CD4-positive, alpha-beta T cell treated with Interferon alpha-2 for 1 hour (primary cell): Measurements from ENCODE around the gene SLC38A4.
"Not testable (repeated sequence)": the region's sequence is repeated elsewhere in the genome, so short reads cannot be mapped to it uniquely, and the experiment has no call there.

Source experiments
- DNase-seq, 2 donors: peaks; one replicate each; pipeline ENCODE4 v3.0.0-alpha.2; 2020 to 2022

The SLC38A4 gene

GRCh38 chr12:46825591-46826414 lies at the start of gene SLC38A4:
TSS of gene SLC38A4 (minus strand) at chr12:46825997. CDS start at chr12:46793071, 32,926 bp downstream.
- no peak for DNase-seq

GRCh38 chr12:46875095-46875494 lies 49.3 kb upstream of the SLC38A4 start:
- no peak for DNase-seq

GRCh38 chr12:46874642-46875041 lies 48.8 kb upstream of the SLC38A4 start:
- DNase-seq, result no peak

- DNase-seq, result no peak
Measured at GRCh38 chr12:46872135-46872534, 46.3 kb upstream of the SLC38A4 start.

GRCh38 chr12:46865311-46865710 lies 39.5 kb upstream of the SLC38A4 start:
- DNase-seq, result no peak

- no peak for DNase-seq
Measured at GRCh38 chr12:46858368-46858767, 32.6 kb upstream of the SLC38A4 start.

GRCh38 chr12:46857486-46857885 lies 31.7 kb upstream of the SLC38A4 start:
- no peak for DNase-seq

GRCh38 chr12:46855760-46856159 lies 30.0 kb upstream of the SLC38A4 start:
- no peak for DNase-seq

GRCh38 chr12:46854188-46854587 lies 28.4 kb upstream of the SLC38A4 start:
- not testable (repeated sequence) for DNase-seq

GRCh38 chr12:46848792-46849191 lies 23.0 kb upstream of the SLC38A4 start:
- not testable (repeated sequence) for DNase-seq

GRCh38 chr12:46847001-46847400 lies 21.2 kb upstream of the SLC38A4 start:
- no peak for DNase-seq

GRCh38 chr12:46843811-46844210 lies 18.0 kb upstream of the SLC38A4 start:
- DNase-seq, result no peak

GRCh38 chr12:46841891-46842290 lies 16.1 kb upstream of the SLC38A4 start:
- no peak for DNase-seq

GRCh38 chr12:46839964-46840363 lies 14.2 kb upstream of the SLC38A4 start:
- DNase-seq, result no peak

GRCh38 chr12:46839232-46839631 lies 13.4 kb upstream of the SLC38A4 start:
- DNase-seq, result no peak

GRCh38 chr12:46835785-46836184 lies 10.0 kb upstream of the SLC38A4 start:
- no peak for DNase-seq

- no peak for DNase-seq
Measured at GRCh38 chr12:46832130-46832704, 6.4 kb upstream of the SLC38A4 start.

GRCh38 chr12:46831335-46832129 lies 5.7 kb upstream of the SLC38A4 start:
- no peak for DNase-seq

GRCh38 chr12:46830731-46831334 lies 5.0 kb upstream of the SLC38A4 start:
- no peak for DNase-seq

GRCh38 chr12:46824709-46825108 lies 1.1 kb downstream of the SLC38A4 start:
- no peak for DNase-seq

- DNase-seq, result no peak
Measured at GRCh38 chr12:46818642-46819041, 7.2 kb downstream of the SLC38A4 start.

- no peak for DNase-seq
Measured at GRCh38 chr12:46815809-46816208, 10.0 kb downstream of the SLC38A4 start.

GRCh38 chr12:46814143-46814542 lies 11.7 kb downstream of the SLC38A4 start:
- no peak for DNase-seq
